Right lobe of liver (tissue), 4 donors: Measurements from ENCODE around the gene KDM2B.

Experiments
- POLR2A ChIP-seq: fragments of 450-650 bp; IDR thresholded peaks from one replicate; pipeline ENCODE4 v1.6.1; 2017; ENCODE audit warnings: antibody characterized with exemption, mild to moderate bottlenecking
- TF ChIP-seq, protein P1 (sequence below), 4 donors: fragments of 200-600 bp in 3 of 4; fragments of 450-650 bp in 1 of 4; IDR thresholded peaks; one replicate each; pipeline versions ENCODE4 v1.5.1 to v1.8.0; 2016 to 2022; ENCODE audit warnings: antibody characterized with exemption in 4 of 4, mild to moderate bottlenecking in 2 of 4
- donor health status: DM: no; HTN: no; CAD: no.
- donor health status: DM: no; HTN: no; CAD: no.
- donor health status: DM: no; HTN: yes; CAD: no.

GRCh38 chr12:121512561-121512960 lies 68.3 kb downstream of the KDM2B start:
- TF ChIP-seq, protein P1, sequence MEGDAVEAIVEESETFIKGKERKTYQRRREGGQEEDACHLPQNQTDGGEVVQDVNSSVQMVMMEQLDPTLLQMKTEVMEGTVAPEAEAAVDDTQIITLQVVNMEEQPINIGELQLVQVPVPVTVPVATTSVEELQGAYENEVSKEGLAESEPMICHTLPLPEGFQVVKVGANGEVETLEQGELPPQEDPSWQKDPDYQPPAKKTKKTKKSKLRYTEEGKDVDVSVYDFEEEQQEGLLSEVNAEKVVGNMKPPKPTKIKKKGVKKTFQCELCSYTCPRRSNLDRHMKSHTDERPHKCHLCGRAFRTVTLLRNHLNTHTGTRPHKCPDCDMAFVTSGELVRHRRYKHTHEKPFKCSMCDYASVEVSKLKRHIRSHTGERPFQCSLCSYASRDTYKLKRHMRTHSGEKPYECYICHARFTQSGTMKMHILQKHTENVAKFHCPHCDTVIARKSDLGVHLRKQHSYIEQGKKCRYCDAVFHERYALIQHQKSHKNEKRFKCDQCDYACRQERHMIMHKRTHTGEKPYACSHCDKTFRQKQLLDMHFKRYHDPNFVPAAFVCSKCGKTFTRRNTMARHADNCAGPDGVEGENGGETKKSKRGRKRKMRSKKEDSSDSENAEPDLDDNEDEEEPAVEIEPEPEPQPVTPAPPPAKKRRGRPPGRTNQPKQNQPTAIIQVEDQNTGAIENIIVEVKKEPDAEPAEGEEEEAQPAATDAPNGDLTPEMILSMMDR (IDR thresholded peaks at IDR 0.05) = no peak
- TF ChIP-seq POLR2A = no peak
